GM12878 (cell line): Measurements from ENCODE around the gene POU4F2.

ENCODE experiments used
- MEF2A ChIP-seq: IDR thresholded peaks from 2 replicates; pipeline ENCODE4 v1.6.1; 2011; ENCODE audit warnings: low read depth, mild to moderate bottlenecking, low read length, moderate library complexity; ENCODE audit not compliant: insufficient read depth
- POLR2A ChIP-seq: IDR thresholded peaks from 2 replicates; pipeline ENCODE4 v1.6.1; 2011; ENCODE audit warnings: low read depth, mild to moderate bottlenecking, low read length
- SMARCA5 ChIP-seq: fragments of 450-650 bp; IDR thresholded peaks from 2 replicates; pipeline ENCODE4 v1.6.1; 2017; ENCODE audit warnings: mild to moderate bottlenecking
- SREBF2 ChIP-seq: IDR thresholded peaks from 2 replicates; pipeline ENCODE4 v1.6.1; 2012; ENCODE audit warnings: mild to moderate bottlenecking, low read length
- TF ChIP-seq, protein P1 (sequence below), 3 experiments: IDR thresholded peaks in 2 of 3; conservative IDR thresholded peaks in 1 of 3; 2 replicates each; pipeline ENCODE4 v1.5.1; 2011; ENCODE audit warnings: low read depth in 3 of 3, low read length in 3 of 3, mild to moderate bottlenecking in 3 of 3, control low read depth in 2 of 3, moderate library complexity in 2 of 3, inconsistent platforms in 1 of 3, mixed read lengths in 1 of 3; ENCODE audit not compliant: control insufficient read depth in 2 of 3, insufficient read depth in 1 of 3; ENCODE audit errors: extremely low read depth in 1 of 3

DNA sequence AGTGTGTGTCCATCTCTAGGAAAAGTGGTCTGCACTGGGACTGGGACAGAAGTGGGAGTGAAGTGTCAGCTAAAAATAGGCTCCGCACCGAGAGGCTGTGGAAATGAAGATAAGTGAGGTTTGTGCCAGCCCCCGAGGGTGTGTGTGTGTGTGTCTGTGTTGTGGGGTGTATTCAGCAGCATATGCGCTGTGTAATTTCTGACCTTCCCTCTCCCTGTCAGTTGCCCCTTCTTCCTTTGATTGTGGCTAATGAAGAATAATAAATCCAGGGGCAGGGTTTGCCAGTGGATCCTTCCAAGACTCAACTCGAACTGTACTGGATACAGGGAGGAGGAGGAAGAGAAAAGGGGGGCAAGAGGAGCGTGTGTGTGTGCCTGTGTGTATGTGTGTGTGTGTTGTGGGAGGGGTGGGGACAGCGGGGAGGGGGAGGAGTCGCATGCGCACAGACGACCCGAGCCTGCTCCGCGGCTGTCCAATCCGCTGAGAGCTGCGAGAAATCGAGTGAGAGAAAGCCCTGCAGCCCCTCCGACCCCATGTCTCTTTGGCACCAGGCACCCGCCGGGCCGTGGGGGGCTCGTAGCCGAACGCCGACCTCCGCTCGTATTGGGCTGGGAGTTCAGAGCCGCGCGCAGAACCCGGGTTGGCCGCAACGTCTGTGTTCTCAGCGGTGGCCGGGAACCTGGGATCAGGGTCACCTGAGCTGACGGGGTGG lies 916 bp upstream of the POU4F2 start:
- TF ChIP-seq SMARCA5: no peak
- no peak for TF ChIP-seq MEF2A
- TF ChIP-seq, protein P1, sequence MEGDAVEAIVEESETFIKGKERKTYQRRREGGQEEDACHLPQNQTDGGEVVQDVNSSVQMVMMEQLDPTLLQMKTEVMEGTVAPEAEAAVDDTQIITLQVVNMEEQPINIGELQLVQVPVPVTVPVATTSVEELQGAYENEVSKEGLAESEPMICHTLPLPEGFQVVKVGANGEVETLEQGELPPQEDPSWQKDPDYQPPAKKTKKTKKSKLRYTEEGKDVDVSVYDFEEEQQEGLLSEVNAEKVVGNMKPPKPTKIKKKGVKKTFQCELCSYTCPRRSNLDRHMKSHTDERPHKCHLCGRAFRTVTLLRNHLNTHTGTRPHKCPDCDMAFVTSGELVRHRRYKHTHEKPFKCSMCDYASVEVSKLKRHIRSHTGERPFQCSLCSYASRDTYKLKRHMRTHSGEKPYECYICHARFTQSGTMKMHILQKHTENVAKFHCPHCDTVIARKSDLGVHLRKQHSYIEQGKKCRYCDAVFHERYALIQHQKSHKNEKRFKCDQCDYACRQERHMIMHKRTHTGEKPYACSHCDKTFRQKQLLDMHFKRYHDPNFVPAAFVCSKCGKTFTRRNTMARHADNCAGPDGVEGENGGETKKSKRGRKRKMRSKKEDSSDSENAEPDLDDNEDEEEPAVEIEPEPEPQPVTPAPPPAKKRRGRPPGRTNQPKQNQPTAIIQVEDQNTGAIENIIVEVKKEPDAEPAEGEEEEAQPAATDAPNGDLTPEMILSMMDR (IDR thresholded peaks at IDR 0.05 in 2 of 3, conservative IDR thresholded peaks at IDR 0.05 in 1 of 3; ENCODE audit: control insufficient read depth in 2 of 3, extremely low read depth in 1 of 3, insufficient read depth in 1 of 3, low read depth in 3 of 3, low read length in 3 of 3): no peak
- TF ChIP-seq SREBF2: no peak
- no peak for TF ChIP-seq POLR2A
